DND-41 (cell line): Measurements from ENCODE around the gene NEDD9.

Source experiments
- ATAC-seq: fragments of 200-7000 bp; cut with Tn5 transposase; 3 replicates; pipeline ENCODE4 v1.9.1; 2021; ENCODE audit warnings: low read depth; ENCODE audit not compliant: insufficient read depth
- DNase-seq: peaks from one replicate; pipeline ENCODE4 v3.0.0-alpha.2; 2020
- H2AFZ ChIP-seq: 2 replicates; pipeline ENCODE4 v1.6.0; 2012; ENCODE audit warnings: low read depth, low read length
- H3K27ac ChIP-seq: 2 replicates; pipeline ENCODE4 v1.5.1; 2012; ENCODE audit warnings: low read length, inconsistent platforms
- H3K27me3 ChIP-seq: fragments of 200-600 bp; sonication (generic); 2 replicates; pipeline ENCODE4 v1.6.0; 2012; ENCODE audit warnings: low read length, mild to moderate bottlenecking, inconsistent platforms; ENCODE audit not compliant: insufficient read depth, poor library complexity
- H3K36me3 ChIP-seq: 2 replicates; pipeline ENCODE4 v1.5.1; 2012; ENCODE audit warnings: low read length, inconsistent platforms; ENCODE audit not compliant: insufficient read depth
- H3K4me1 ChIP-seq: 2 replicates; pipeline ENCODE4 v1.5.1; 2012; ENCODE audit warnings: mild to moderate bottlenecking, low read length; ENCODE audit not compliant: insufficient read depth
- H3K4me2 ChIP-seq: 2 replicates; pipeline ENCODE4 v1.6.0; 2012; ENCODE audit warnings: mild to moderate bottlenecking, moderate library complexity, low read length, inconsistent platforms; ENCODE audit not compliant: insufficient read depth
- H3K4me3 ChIP-seq, 2 experiments: fragments of 200-600 bp in 1 of 2; shearing (Covaris generic) in 1 of 2; 2 replicates each; pipeline ENCODE4 v1.5.1; 2012 to 2016; ENCODE audit warnings: inconsistent platforms in 2 of 2, low read length in 2 of 2, mild to moderate bottlenecking in 2 of 2, low read depth in 1 of 2, moderate library complexity in 1 of 2
- H3K79me2 ChIP-seq: 2 replicates; pipeline ENCODE4 v1.6.0; 2012; ENCODE audit warnings: low read length, inconsistent platforms; ENCODE audit not compliant: insufficient read depth
- H3K9ac ChIP-seq: 2 replicates; pipeline ENCODE4 v1.6.0; 2012; ENCODE audit warnings: low read depth, mild to moderate bottlenecking, inconsistent platforms, low read length, moderate library complexity
- H3K9me3 ChIP-seq: 2 replicates; pipeline ENCODE4 v1.5.1; 2012; ENCODE audit warnings: low read length, moderate library complexity, mild to moderate bottlenecking, inconsistent platforms; ENCODE audit not compliant: insufficient read depth, severe bottlenecking
- H4K20me1 ChIP-seq: 2 replicates; pipeline ENCODE4 v1.6.0; 2012; ENCODE audit warnings: low read length; ENCODE audit not compliant: insufficient read depth
- EZH2 ChIP-seq: IDR thresholded peaks from 3 replicates; pipeline ENCODE4 v1.6.1; 2012; ENCODE audit warnings: borderline replicate concordance, low read depth, mild to moderate bottlenecking, moderate library complexity, low read length, inconsistent platforms; ENCODE audit not compliant: severe bottlenecking
- TF ChIP-seq, protein P1 (sequence below): IDR thresholded peaks from 2 replicates; pipeline ENCODE4 v1.5.1; 2012; ENCODE audit warnings: borderline replicate concordance, low read length, moderate library complexity, mild to moderate bottlenecking; ENCODE audit not compliant: poor library complexity, severe bottlenecking; ENCODE audit errors: extremely low read depth

NEDD9 gene

DNA sequence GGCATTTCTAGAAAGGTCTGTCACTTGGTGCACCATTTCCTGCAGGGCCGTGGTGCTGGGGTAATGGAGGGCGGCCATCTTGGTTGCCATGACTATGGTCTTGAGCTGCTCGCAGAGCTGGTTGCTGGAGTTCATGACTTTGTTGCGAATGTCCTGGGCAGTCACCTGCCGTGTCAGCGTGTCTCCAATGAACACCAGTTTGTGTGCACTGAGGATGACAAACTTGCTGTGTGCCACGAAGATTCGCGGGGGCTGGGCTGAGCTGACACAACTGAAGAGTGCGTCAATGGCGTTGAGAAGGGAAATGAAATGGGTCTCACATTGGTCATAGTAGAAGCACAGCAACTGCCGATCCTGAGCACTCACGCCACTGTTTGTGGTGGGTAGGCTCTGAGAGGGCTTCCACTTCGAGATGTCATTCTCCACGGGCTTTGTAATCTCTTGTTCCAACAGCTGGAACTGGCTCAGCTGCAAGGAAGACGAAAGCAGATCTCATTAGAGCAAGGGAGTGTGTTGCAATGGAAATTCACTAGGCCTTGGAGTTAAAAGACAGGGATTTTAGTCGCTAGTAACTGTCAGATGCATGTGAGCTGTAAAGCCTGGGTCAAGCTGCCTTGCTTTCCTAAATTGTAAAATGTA is 47.1 kb downstream of the NEDD9 start:
- ATAC-seq (no peak), DNase-seq (no peak)
- no peak overlapping the region for H3K4me3 ChIP-seq
- H3K9ac ChIP-seq: no peak overlapping the region
- no peaks in the 10 kb centered on the region for H3K79me2 ChIP-seq
- peaks cover 39% of the 10 kb centered on the region for H3K36me3 ChIP-seq
- no peaks in the 10 kb centered on the region for H3K27me3 ChIP-seq
- no peak overlapping the region for H3K4me2 ChIP-seq
- no peaks in the 10 kb centered on the region for H3K4me1 ChIP-seq
- no peak overlapping the region for H3K27ac ChIP-seq
- no peaks in the 10 kb centered on the region for H3K9me3 ChIP-seq
- no peak overlapping the region for H2AFZ ChIP-seq
- H4K20me1 ChIP-seq: no peaks in the 10 kb centered on the region
- no peak for TF ChIP-seq EZH2
- TF ChIP-seq, protein P1, sequence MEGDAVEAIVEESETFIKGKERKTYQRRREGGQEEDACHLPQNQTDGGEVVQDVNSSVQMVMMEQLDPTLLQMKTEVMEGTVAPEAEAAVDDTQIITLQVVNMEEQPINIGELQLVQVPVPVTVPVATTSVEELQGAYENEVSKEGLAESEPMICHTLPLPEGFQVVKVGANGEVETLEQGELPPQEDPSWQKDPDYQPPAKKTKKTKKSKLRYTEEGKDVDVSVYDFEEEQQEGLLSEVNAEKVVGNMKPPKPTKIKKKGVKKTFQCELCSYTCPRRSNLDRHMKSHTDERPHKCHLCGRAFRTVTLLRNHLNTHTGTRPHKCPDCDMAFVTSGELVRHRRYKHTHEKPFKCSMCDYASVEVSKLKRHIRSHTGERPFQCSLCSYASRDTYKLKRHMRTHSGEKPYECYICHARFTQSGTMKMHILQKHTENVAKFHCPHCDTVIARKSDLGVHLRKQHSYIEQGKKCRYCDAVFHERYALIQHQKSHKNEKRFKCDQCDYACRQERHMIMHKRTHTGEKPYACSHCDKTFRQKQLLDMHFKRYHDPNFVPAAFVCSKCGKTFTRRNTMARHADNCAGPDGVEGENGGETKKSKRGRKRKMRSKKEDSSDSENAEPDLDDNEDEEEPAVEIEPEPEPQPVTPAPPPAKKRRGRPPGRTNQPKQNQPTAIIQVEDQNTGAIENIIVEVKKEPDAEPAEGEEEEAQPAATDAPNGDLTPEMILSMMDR: no peak

DNA sequence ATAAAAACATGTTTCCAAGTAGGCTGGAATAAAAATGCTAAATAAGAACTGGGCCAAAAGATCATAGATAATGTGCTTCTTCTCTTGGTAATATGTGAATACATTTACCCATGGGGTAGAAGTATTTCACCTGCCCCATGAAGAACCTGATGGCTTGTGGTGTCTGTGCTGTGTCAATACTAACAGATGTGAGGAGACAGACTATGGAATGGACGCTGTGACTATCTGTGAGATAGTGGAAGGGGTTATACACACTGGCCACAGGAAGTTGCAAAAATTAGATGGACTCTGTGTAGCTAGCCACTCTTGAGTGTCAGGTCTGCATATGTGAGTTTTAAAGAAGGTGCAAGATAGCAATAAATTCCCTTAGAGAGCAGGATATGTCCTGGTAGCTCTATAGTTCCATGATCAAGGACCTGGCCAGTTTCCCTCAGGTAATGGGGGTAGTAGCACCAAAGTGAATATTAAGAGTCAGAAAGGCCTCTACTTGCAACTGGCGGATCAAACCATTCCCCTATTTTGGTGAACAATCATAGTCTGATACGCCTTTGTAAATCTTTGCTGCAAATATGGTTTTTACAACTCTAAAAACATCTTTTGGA is 48.6 kb downstream of the NEDD9 start:
- H4K20me1 ChIP-seq: no peaks in the 10 kb centered on the region
- no peak overlapping the region for H3K27ac ChIP-seq
- ATAC-seq (no peak), DNase-seq (no peak)
- no peaks in the 10 kb centered on the region for H3K4me1 ChIP-seq
- H3K79me2 ChIP-seq: no peaks in the 10 kb centered on the region
- no peak overlapping the region for H3K9ac ChIP-seq
- H3K4me3 ChIP-seq: no peak overlapping the region
- H3K27me3 ChIP-seq: no peaks in the 10 kb centered on the region
- H2AFZ ChIP-seq: no peak overlapping the region
- no peak for TF ChIP-seq EZH2
- TF ChIP-seq, protein P1: no peak
- no peak overlapping the region for H3K4me2 ChIP-seq
- H3K9me3 ChIP-seq: no peaks in the 10 kb centered on the region
- peaks cover 26% of the 10 kb centered on the region for H3K36me3 ChIP-seq

DNA sequence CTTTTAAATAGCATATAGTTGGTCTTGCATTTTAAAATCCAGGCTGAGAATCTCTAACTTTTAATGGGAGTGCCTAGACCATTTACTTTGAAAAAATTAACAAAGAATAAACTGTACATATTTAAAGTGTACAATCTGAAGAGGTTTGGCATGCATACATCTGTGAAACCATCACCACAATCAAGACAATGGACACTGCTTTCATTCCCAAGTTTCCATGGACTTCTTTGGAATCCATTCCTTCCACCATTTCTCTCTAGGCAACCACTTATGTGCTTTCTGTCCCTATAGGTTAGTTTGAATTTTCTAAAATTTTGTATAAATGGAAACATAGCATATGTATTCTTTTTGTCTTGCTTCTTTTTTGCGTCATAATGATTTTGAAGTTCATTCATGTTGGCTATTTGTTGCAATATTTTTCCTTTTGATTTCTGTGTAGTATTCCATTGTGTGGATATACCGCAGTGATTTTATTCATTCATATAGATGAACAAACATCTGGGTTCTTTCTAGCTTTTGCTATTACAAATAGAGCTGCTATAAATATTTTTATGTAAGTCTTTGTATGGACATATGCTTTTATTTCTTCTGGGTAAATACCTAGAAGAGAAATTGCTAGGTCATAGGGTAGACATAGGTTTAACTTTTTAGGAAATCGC is 50.9 kb downstream of the NEDD9 start:
- Histone ChIP-seq H3K4me2 (no peak overlapping the region), H3K9me3 (no peaks in the 10 kb centered on the region), H3K4me1 (no peaks in the 10 kb centered on the region), H3K79me2 (no peaks in the 10 kb centered on the region), H2AFZ (no peak overlapping the region), H4K20me1 (no peaks in the 10 kb centered on the region), H3K27ac (no peak overlapping the region), H3K27me3 (no peaks in the 10 kb centered on the region), H3K9ac (no peak overlapping the region), H3K36me3 (peaks cover 11% of the 10 kb centered on the region), H3K4me3 (no peak overlapping the region)
- TF ChIP-seq EZH2: no peak
- TF ChIP-seq, protein P1: no peak
- no peak for DNase-seq
- no peak for ATAC-seq
